Lung (tissue), 12 donors: Measurements from ENCODE around the gene RIC1. TPM values are rescaled to one million over a fixed set of nuclear protein-coding genes. Genes with fewer than 3 reads are reported as not detected.

Experiments used
- ATAC-seq: fragments of 200-7000 bp; cut with Tn5 transposase; one replicate; pipeline ENCODE4 v1.9.1; 2020; ENCODE audit warnings: moderate number of reproducible peaks; ENCODE audit not compliant: insufficient read depth, low FRiP score
- DNase-seq, 3 donors: peaks; one replicate each; pipeline ENCODE4 v3.0.0-alpha.2; 2013 to 2017
- H3K27ac ChIP-seq, 2 donors: one replicate each; pipeline ENCODE4 v1.5.1; 2013; ENCODE audit warnings: mild to moderate bottlenecking in 2 of 2, moderate library complexity in 2 of 2, control low read depth in 1 of 2, inconsistent platforms in 1 of 2, low read depth in 1 of 2, low read length in 1 of 2
- H3K27me3 ChIP-seq, 3 donors: one replicate each; pipeline ENCODE4 v1.5.1; 2013; ENCODE audit warnings: low read length in 2 of 3; ENCODE audit not compliant: control insufficient read depth in 3 of 3, insufficient read depth in 3 of 3
- H3K36me3 ChIP-seq, 4 donors: one replicate each; pipeline ENCODE4 v1.5.1; 2013; ENCODE audit warnings: low read length in 4 of 4, mild to moderate bottlenecking in 1 of 4, moderate library complexity in 1 of 4; ENCODE audit not compliant: control insufficient read depth in 4 of 4, insufficient read depth in 4 of 4
- H3K4me1 ChIP-seq, 5 donors: one replicate each; pipeline ENCODE4 v1.5.1; 2013; ENCODE audit warnings: low read length in 5 of 5, mild to moderate bottlenecking in 2 of 5, moderate library complexity in 1 of 5; ENCODE audit not compliant: control insufficient read depth in 5 of 5, insufficient read depth in 5 of 5
- H3K4me3 ChIP-seq: one replicate; pipeline ENCODE4 v1.5.1; 2013; ENCODE audit warnings: mild to moderate bottlenecking, control low read depth, moderate library complexity
- H3K9ac ChIP-seq, 2 donors: one replicate each; pipeline ENCODE4 v1.5.1; 2013; ENCODE audit warnings: low read length in 2 of 2, control low read depth in 1 of 2; ENCODE audit not compliant: insufficient read depth in 1 of 2
- H3K9me3 ChIP-seq, 4 donors: one replicate each; pipeline ENCODE4 v1.5.1; 2013; ENCODE audit warnings: low read length in 3 of 4, mild to moderate bottlenecking in 1 of 4, moderate library complexity in 1 of 4; ENCODE audit not compliant: control insufficient read depth in 4 of 4, insufficient read depth in 3 of 4
- CTCF ChIP-seq: IDR thresholded peaks from 2 replicates; pipeline ENCODE4 v1.5.1; 2012; ENCODE audit warnings: mild to moderate bottlenecking; ENCODE audit errors: control extremely low read depth, extremely low read depth
- WGBS, 2 donors: extraction: QIAGEN DNeasy Blood & Tissue Kit; methylation state at CpG; one replicate each; pipeline ENCODE4 v1.1.7; 2013; 5-methylcytosine and 5-hydroxymethylcytosine counted together
- polyA plus RNA-seq, 2 donors: library from polyadenylated mRNA; stranded (reverse); fragments of 200-250 nt; gene quantifications; one replicate each; pipeline ENCODE4 v1.2.1, GENCODE V29; 2013
- total RNA-seq, 2 donors: library from RNA; depleted of rRNA in 1 of 2; stranded (reverse); fragments of >200 nt in 1 of 2; gene quantifications; one replicate each; pipeline ENCODE4 v1.2.1, GENCODE V29; 2014 to 2021
- donor health status: control.
- donor health status: control.
- donor health status: Bipolar disorder and iron deficiency.
- donor health status: healthy.
- donor health status: DM: yes; HTN: yes; CAD: no.

Gene RIC1
- total and polyA plus RNA-seq, 4 donors, result 3.5 to 46.0 (median 14.4) TPM

DNA sequence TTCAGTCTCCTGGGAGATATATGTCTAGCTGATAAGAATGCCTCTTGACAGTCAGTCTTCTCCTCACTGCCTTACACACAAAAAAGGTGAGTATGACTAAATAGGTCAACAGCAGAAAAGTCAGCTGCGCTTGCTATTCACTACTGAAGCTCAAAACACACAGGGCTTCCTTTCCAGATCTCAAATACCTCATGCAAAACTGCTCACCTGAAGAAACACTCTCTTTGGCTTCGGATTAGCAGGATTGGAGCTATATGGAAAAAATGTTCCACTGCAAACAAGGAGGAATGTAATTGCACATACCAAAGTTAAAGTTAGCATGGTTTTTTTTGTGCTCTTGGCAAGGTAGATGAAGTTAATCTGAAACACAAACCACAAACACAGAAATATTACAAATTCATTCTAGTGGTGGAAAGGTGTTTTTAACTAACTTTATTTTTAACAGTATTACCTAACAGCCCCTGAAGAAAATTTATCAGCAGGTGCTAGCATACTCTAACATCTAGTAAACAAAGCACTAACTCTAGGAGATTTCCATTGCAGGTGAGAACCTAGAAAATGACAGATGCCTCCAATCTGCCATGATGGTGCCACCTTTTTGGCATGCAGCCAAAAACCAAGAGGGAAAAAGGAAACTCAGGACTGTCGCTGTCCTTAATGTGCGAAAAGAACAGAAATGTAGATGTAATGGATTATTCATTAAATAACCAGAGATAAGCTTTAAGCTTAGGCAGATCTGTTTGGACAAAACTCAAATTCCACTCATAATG is 172.2 kb downstream of the RIC1 start:
- no peak overlapping the region for H3K27ac ChIP-seq
- H3K4me3 ChIP-seq, result no peak overlapping the region
- H3K36me3 ChIP-seq, result peaks cover 0 to 9% (median 5%) of the 10 kb centered on the region in 4 donors
- H3K9me3 ChIP-seq, result no peaks in the 10 kb centered on the region
- no peaks in the 10 kb centered on the region for H3K27me3 ChIP-seq
- WGBS, 2 donors, result 77 to 81% methylated on average over 4 of the region's 4 CpGs
- H3K4me1 ChIP-seq, result peaks cover 0 to 3% (median 0%) of the 10 kb centered on the region in 5 donors
- ATAC-seq (no peak), DNase-seq (peak in 2 of 3 donors; percentile 9 to 26)
- no peak for TF ChIP-seq CTCF
- no peak overlapping the region for H3K9ac ChIP-seq

DNA sequence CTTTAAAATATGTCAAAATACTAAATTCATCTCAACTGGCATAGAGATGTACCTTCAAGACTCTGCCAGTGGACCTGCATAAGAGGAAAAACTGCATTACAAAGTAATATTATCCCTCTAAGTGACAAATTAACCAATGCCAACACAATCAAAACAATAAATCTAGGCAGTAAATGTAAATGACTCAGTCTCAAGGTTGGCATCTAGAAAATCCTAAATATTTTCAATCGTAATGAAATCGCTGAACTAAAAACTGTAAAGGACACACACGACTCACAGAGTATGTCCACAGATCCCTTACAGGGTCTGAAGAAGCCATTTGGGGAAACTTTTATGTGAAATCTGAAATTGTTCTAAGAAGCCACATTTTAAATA is 172.8 kb downstream of the RIC1 start:
- Histone ChIP-seq H3K9me3 (no peaks in the 10 kb centered on the region), H3K9ac (no peak overlapping the region), H3K27me3 (no peaks in the 10 kb centered on the region), H3K4me3 (no peak overlapping the region), H3K27ac (no peak overlapping the region), H3K4me1 (peaks cover 0 to 3% (median 0%) of the 10 kb centered on the region in 5 donors), H3K36me3 (peaks cover 0 to 9% (median 5%) of the 10 kb centered on the region in 4 donors)
- TF ChIP-seq CTCF, result no peak
- ATAC-seq, result no peak
- DNase-seq, result no peak
- WGBS, 2 donors, result 90 to 91% methylated on average over 3 of the region's 3 CpGs

DNA sequence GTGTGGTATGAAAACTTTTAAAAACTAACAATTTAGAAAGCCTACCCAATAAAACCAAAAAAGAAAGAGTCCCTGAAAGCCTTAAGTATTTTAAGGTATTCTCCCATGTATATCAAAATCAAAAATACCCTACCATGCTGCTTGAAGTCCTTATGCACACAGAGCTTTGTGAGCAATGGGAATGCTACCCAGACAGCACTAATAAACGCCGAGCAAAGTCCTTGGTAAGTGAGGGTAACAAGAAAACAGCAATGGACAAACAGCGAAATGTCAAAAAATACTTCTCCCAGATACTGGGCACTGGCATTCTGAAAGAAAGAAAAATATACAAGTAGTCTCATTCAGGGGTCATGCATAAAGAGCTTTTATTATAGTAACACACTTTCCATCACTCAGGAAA is 176.6 kb downstream of the RIC1 start:
- H3K27ac ChIP-seq, result no peak overlapping the region
- TF ChIP-seq CTCF, result no peak
- 90 to 91% methylated on average over 3 of the region's 3 CpGs for WGBS, 2 donors

More for the DNA sequence above, 176.6 kb downstream of the RIC1 start:
- H3K4me3 ChIP-seq, result no peak overlapping the region
- no peak overlapping the region for H3K9ac ChIP-seq
- no peaks in the 10 kb centered on the region for H3K9me3 ChIP-seq
- H3K36me3 ChIP-seq, result peaks cover 0 to 14% (median 3%) of the 10 kb centered on the region in 4 donors
- no peaks in the 10 kb centered on the region for H3K27me3 ChIP-seq
- no peak for ATAC-seq
- DNase-seq, result no peak
- H3K4me1 ChIP-seq, result peaks cover 0 to 3% (median 0%) of the 10 kb centered on the region in 5 donors
